ENCODE measurements around the gene CAMK1D. TPM values are rescaled to one million over a fixed set of nuclear protein-coding genes. Genes with fewer than 3 reads are reported as not detected.

The CAMK1D gene
- total RNA-seq, 1 experiment from 2014 or later: 6.0 TPM

GRCh38 chr10:12716042-12716441, 366.7 kb downstream of the CAMK1D start:
- Histone ChIP-seq H2AFZ (no peak overlapping the region), H3F3A (ENCODE audit: insufficient read depth, low read depth) (peaks cover 22% of the 10 kb centered on the region), H3K36me3 (ENCODE audit: low read depth) (no peaks in the 10 kb centered on the region), H4K20me1 (ENCODE audit: insufficient read depth) (no peaks in the 10 kb centered on the region), H3K4me2 (no peak overlapping the region), H3K4me1 (replicated peaks; ENCODE audit: insufficient read depth) (peaks cover 30% of the 10 kb centered on the region), H3K27ac (no peak overlapping the region), H3K9me2 (ENCODE audit: insufficient read depth) (no peaks in the 10 kb centered on the region), H3K79me2 (ENCODE audit: low read depth) (no peaks in the 10 kb centered on the region), H3K4me3 (no peak overlapping the region), H3K9me3 (ENCODE audit: insufficient read depth, low read depth) (no peaks in the 10 kb centered on the region), H3K27me3 (ENCODE audit: insufficient read depth, low read depth) (no peaks in the 10 kb centered on the region)
- POLR2A ChIA-PET (ENCODE audit: unreplicated experiment): no interaction called here
- no TSS peak for BruUV-seq (replicated peaks)
- CTCF ChIA-PET: no interaction called here
- TF ChIP-seq CTCF (conservative IDR thresholded peaks at IDR 0.05): no peak
- TF ChIP-seq EZH2 (IDR thresholded peaks at IDR 0.05; ENCODE audit: low read depth): no peak
- intact Hi-C loops (cut with micrococcal nuclease; ENCODE audit: unreplicated experiment): no loop called here
- no peak for DNase-seq

GRCh38 chr10:12717981-12718707, 368.8 kb downstream of the CAMK1D start:
- no peak for DNase-seq
- no peak overlapping the region for H3K4me3 ChIP-seq
- no TSS peak for BruUV-seq (replicated peaks)
- TF ChIP-seq EZH2 (IDR thresholded peaks at IDR 0.05; ENCODE audit: low read depth) (no peak), CTCF (conservative IDR thresholded peaks at IDR 0.05) (0 out of 2 replicates have a peak, but pooled peaks have one; percentile 24)
- no peaks in the 10 kb centered on the region for H3K79me2 ChIP-seq (ENCODE audit: low read depth)
- intact Hi-C loops (cut with micrococcal nuclease; ENCODE audit: unreplicated experiment): no loop called here
- H4K20me1 ChIP-seq (ENCODE audit: insufficient read depth): no peaks in the 10 kb centered on the region
- ChIA-PET CTCF (interaction anchor here (0.5 kb wide), 1 partner anchor 331 kb away, joined by 3 read pairs; no protein-coding TSS in a partner anchor), POLR2A (ENCODE audit: unreplicated experiment) (no interaction called here)
- H3K4me1 ChIP-seq (replicated peaks; ENCODE audit: insufficient read depth): peaks cover 35% of the 10 kb centered on the region
- H3K27me3 ChIP-seq (ENCODE audit: insufficient read depth, low read depth): no peaks in the 10 kb centered on the region
- H3F3A ChIP-seq (ENCODE audit: insufficient read depth, low read depth): peaks cover 33% of the 10 kb centered on the region
- no peaks in the 10 kb centered on the region for H3K9me2 ChIP-seq (ENCODE audit: insufficient read depth)
- no peak overlapping the region for H3K4me2 ChIP-seq
- H3K36me3 ChIP-seq (ENCODE audit: low read depth): no peaks in the 10 kb centered on the region
- no peak overlapping the region for H3K27ac ChIP-seq
- H2AFZ ChIP-seq: no peak overlapping the region
- no peaks in the 10 kb centered on the region for H3K9me3 ChIP-seq (ENCODE audit: insufficient read depth, low read depth)

GRCh38 chr10:12719365-12719764, 370.0 kb downstream of the CAMK1D start:
- no TSS peak for BruUV-seq (replicated peaks)
- no peaks in the 10 kb centered on the region for H4K20me1 ChIP-seq (ENCODE audit: insufficient read depth)
- no peak overlapping the region for H2AFZ ChIP-seq
- H3K4me3 ChIP-seq: no peak overlapping the region
- peak; percentile 44 to 49 for DNase-seq
- H3K9me2 ChIP-seq (ENCODE audit: insufficient read depth): no peaks in the 10 kb centered on the region
- peaks cover 33% of the 10 kb centered on the region for H3F3A ChIP-seq (ENCODE audit: insufficient read depth, low read depth)
- peak overlapping the region; percentile 66 for H3K27ac ChIP-seq
- H3K27me3 ChIP-seq (ENCODE audit: insufficient read depth, low read depth): no peaks in the 10 kb centered on the region
- peaks cover 35% of the 10 kb centered on the region for H3K4me1 ChIP-seq (replicated peaks; ENCODE audit: insufficient read depth)
- intact Hi-C loops (cut with micrococcal nuclease; ENCODE audit: unreplicated experiment): no loop called here
- H3K4me2 ChIP-seq: peak overlapping the region; percentile 48
- ChIA-PET CTCF (no interaction called here), POLR2A (ENCODE audit: unreplicated experiment) (no interaction called here)
- H3K79me2 ChIP-seq (ENCODE audit: low read depth): no peaks in the 10 kb centered on the region
- H3K9me3 ChIP-seq (ENCODE audit: insufficient read depth, low read depth): no peaks in the 10 kb centered on the region
- no peaks in the 10 kb centered on the region for H3K36me3 ChIP-seq (ENCODE audit: low read depth)
- no peak for TF ChIP-seq CTCF (conservative IDR thresholded peaks at IDR 0.05)
- TF ChIP-seq EZH2 (IDR thresholded peaks at IDR 0.05; ENCODE audit: low read depth): no peak

Data from PC-9 (cell line).